ENCODE measurements around the gene OTX2.

The OTX2 gene

GRCh38 chr14:56759094-56759493, 51.2 kb downstream of the OTX2 start:
- no peak overlapping the region for H2AFZ ChIP-seq (ENCODE audit: low read length)
- H3K9ac ChIP-seq (ENCODE audit: low read depth, low read length, poor library complexity, severe bottlenecking), result no peak overlapping the region
- TF ChIP-seq EZH2phosphoT487 (IDR thresholded peaks at IDR 0.05; ENCODE audit: borderline replicate concordance), result no peak
- TF ChIP-seq, protein P1, sequence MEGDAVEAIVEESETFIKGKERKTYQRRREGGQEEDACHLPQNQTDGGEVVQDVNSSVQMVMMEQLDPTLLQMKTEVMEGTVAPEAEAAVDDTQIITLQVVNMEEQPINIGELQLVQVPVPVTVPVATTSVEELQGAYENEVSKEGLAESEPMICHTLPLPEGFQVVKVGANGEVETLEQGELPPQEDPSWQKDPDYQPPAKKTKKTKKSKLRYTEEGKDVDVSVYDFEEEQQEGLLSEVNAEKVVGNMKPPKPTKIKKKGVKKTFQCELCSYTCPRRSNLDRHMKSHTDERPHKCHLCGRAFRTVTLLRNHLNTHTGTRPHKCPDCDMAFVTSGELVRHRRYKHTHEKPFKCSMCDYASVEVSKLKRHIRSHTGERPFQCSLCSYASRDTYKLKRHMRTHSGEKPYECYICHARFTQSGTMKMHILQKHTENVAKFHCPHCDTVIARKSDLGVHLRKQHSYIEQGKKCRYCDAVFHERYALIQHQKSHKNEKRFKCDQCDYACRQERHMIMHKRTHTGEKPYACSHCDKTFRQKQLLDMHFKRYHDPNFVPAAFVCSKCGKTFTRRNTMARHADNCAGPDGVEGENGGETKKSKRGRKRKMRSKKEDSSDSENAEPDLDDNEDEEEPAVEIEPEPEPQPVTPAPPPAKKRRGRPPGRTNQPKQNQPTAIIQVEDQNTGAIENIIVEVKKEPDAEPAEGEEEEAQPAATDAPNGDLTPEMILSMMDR (conservative IDR thresholded peaks at IDR 0.05; ENCODE audit: low read length), result no peak
- no peaks in the 10 kb centered on the region for H3K36me3 ChIP-seq (ENCODE audit: insufficient read depth, low read length)
- no peaks in the 10 kb centered on the region for H3K9me2 ChIP-seq (replicated peaks; ENCODE audit: low read depth, low read length)
- H3K4me3 ChIP-seq (ENCODE audit: low read length, poor library complexity, severe bottlenecking), result no peak overlapping the region
- no peaks in the 10 kb centered on the region for H4K20me1 ChIP-seq (ENCODE audit: insufficient read depth, low read length, poor library complexity, severe bottlenecking)
- no peaks in the 10 kb centered on the region for H3K9me3 ChIP-seq (ENCODE audit: insufficient read depth, low read depth, low read length)
- H3K4me2 ChIP-seq (ENCODE audit: low read depth, low read length, poor library complexity, severe bottlenecking), result no peak overlapping the region
- no peaks in the 10 kb centered on the region for H3K4me1 ChIP-seq (ENCODE audit: insufficient read depth, low read length, poor library complexity, severe bottlenecking)
- no peaks in the 10 kb centered on the region for H3K79me2 ChIP-seq (ENCODE audit: insufficient read depth, low read length)
- no peaks in the 10 kb centered on the region for H3F3A ChIP-seq (ENCODE audit: low read depth)
- no peaks in the 10 kb centered on the region for H3K27me3 ChIP-seq (ENCODE audit: insufficient read depth, low read length, poor library complexity, severe bottlenecking)

DNA sequence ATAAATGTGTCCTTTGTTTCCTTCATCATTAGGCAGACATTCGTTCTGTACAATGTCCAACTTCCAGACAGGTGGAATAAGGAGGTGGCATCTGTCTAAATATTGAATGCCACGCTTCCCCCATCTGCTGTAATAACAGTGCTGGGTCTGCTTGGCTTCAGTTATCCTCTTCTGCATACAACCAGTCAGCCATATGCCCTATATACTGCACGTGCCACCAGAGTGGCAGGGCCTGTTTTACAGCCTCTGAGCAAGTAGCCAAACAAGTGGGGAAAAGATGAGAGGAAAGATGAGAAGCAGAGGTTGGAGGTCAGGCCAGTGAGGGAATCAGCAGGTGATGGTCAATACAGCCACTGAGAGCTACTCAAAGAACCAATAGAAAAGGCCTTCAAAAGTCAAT, 55.4 kb downstream of the OTX2 start:
- H3K79me2 ChIP-seq (ENCODE audit: insufficient read depth, low read length), result no peaks in the 10 kb centered on the region
- H3K27me3 ChIP-seq (ENCODE audit: insufficient read depth, low read length, poor library complexity, severe bottlenecking), result no peaks in the 10 kb centered on the region
- H3K9ac ChIP-seq (ENCODE audit: low read depth, low read length, poor library complexity, severe bottlenecking), result no peak overlapping the region
- no peak overlapping the region for H2AFZ ChIP-seq (ENCODE audit: low read length)
- H3K36me3 ChIP-seq (ENCODE audit: insufficient read depth, low read length), result no peaks in the 10 kb centered on the region
- H3K4me1 ChIP-seq (ENCODE audit: insufficient read depth, low read length, poor library complexity, severe bottlenecking), result no peaks in the 10 kb centered on the region
- no peaks in the 10 kb centered on the region for H3K9me2 ChIP-seq (replicated peaks; ENCODE audit: low read depth, low read length)
- no peaks in the 10 kb centered on the region for H3F3A ChIP-seq (ENCODE audit: low read depth)
- no peaks in the 10 kb centered on the region for H4K20me1 ChIP-seq (ENCODE audit: insufficient read depth, low read length, poor library complexity, severe bottlenecking)
- TF ChIP-seq, protein P1 (conservative IDR thresholded peaks at IDR 0.05; ENCODE audit: low read length), result no peak
- TF ChIP-seq EZH2phosphoT487 (IDR thresholded peaks at IDR 0.05; ENCODE audit: borderline replicate concordance), result no peak
- H3K4me2 ChIP-seq (ENCODE audit: low read depth, low read length, poor library complexity, severe bottlenecking), result no peak overlapping the region
- H3K4me3 ChIP-seq (ENCODE audit: low read length, poor library complexity, severe bottlenecking), result no peak overlapping the region
- no peaks in the 10 kb centered on the region for H3K9me3 ChIP-seq (ENCODE audit: insufficient read depth, low read depth, low read length)

DNA sequence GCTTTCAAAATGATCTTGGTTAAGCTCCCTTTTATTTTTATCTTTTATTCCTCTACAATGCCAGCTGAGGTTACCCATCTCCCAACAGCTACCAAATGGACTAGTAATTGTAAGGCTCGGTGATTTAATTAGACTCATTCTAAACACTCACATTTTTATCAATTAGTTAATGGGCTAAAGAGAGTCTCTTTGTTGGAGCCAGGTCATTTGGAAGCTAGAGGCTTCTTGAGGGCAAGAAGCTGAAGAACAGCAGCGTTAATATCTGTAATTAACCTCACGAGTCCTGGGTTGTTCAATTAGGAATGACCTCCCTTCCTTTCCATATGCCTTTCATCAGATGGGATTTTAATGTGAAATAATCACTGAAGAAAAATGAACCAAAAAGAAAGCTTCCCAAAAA, 56.9 kb downstream of the OTX2 start:
- no peak overlapping the region for H3K4me3 ChIP-seq (ENCODE audit: low read length, poor library complexity, severe bottlenecking)
- no peaks in the 10 kb centered on the region for H3K79me2 ChIP-seq (ENCODE audit: insufficient read depth, low read length)
- H2AFZ ChIP-seq (ENCODE audit: low read length), result no peak overlapping the region
- H3K9ac ChIP-seq (ENCODE audit: low read depth, low read length, poor library complexity, severe bottlenecking), result no peak overlapping the region
- H3K9me2 ChIP-seq (replicated peaks; ENCODE audit: low read depth, low read length), result no peaks in the 10 kb centered on the region
- H3K27me3 ChIP-seq (ENCODE audit: insufficient read depth, low read length, poor library complexity, severe bottlenecking), result no peaks in the 10 kb centered on the region
- TF ChIP-seq, protein P1 (conservative IDR thresholded peaks at IDR 0.05; ENCODE audit: low read length), result no peak
- no peak for TF ChIP-seq EZH2phosphoT487 (IDR thresholded peaks at IDR 0.05; ENCODE audit: borderline replicate concordance)
- no peaks in the 10 kb centered on the region for H3K36me3 ChIP-seq (ENCODE audit: insufficient read depth, low read length)
- no peaks in the 10 kb centered on the region for H3K4me1 ChIP-seq (ENCODE audit: insufficient read depth, low read length, poor library complexity, severe bottlenecking)
- no peak overlapping the region for H3K4me2 ChIP-seq (ENCODE audit: low read depth, low read length, poor library complexity, severe bottlenecking)
- H3F3A ChIP-seq (ENCODE audit: low read depth), result no peaks in the 10 kb centered on the region
- H4K20me1 ChIP-seq (ENCODE audit: insufficient read depth, low read length, poor library complexity, severe bottlenecking), result no peaks in the 10 kb centered on the region
- H3K9me3 ChIP-seq (ENCODE audit: insufficient read depth, low read depth, low read length), result no peaks in the 10 kb centered on the region

All from Loucy (cell line).